Lower lobe of right lung (tissue), 2 donors: ENCODE measurements around the gene RPA3. TPM values are rescaled to one million over a fixed set of nuclear protein-coding genes. Genes with fewer than 3 reads are reported as not detected.

Experiments
- ATAC-seq, 2 donors: fragments of 200-7000 bp; cut with Tn5 transposase; one replicate each; pipeline ENCODE4 v1.9.1; 2020 to 2022; ENCODE audit warnings: mild to moderate bottlenecking in 2 of 2, moderate library complexity in 2 of 2
- DNase-seq: peaks from one replicate; pipeline ENCODE4 v3.0.0-alpha.2; 2020
- H3K27ac ChIP-seq: fragments of 200-600 bp; one replicate; pipeline ENCODE4 v1.8.0; 2022
- H3K27me3 ChIP-seq: fragments of 200-600 bp; one replicate; pipeline ENCODE4 v1.8.0; 2022; ENCODE audit warnings: low read depth
- H3K36me3 ChIP-seq: fragments of 200-600 bp; one replicate; pipeline ENCODE4 v1.8.0; 2022; ENCODE audit warnings: mild to moderate bottlenecking
- H3K4me1 ChIP-seq: fragments of 200-600 bp; one replicate; pipeline ENCODE4 v1.8.0; 2022
- H3K4me3 ChIP-seq: fragments of 200-600 bp; one replicate; pipeline ENCODE4 v1.8.0; 2022; ENCODE audit warnings: mild to moderate bottlenecking
- H3K9me3 ChIP-seq: fragments of 200-600 bp; one replicate; pipeline ENCODE4 v1.8.0; 2022
- intact Hi-C: fragments of 100-400 bp; cut with DNase I; formaldehyde crosslinking; loops from one replicate; pipeline ENCODE4 v1.11.0; 2022
- total RNA-seq: library from RNA; stranded (reverse); fragmentation: NEBNext Ultra II Directional; extraction: Animal tissue kit (Norgen Biotek cat#: 25700); gene quantifications from one replicate; pipeline ENCODE4 v1.2.1, GENCODE V29; 2021
- TF ChIP-seq, protein P1 (sequence below): fragments of 200-600 bp; IDR thresholded peaks from one replicate; pipeline ENCODE4 v1.8.0; 2022; ENCODE audit warnings: antibody characterized with exemption, mild to moderate bottlenecking
- donor health status: DM: no; HTN: yes; CAD: no; lungs with severe emphysema.

Gene RPA3
- total RNA-seq, 1 donor from 2014 or later: 27.4 TPM

DNA sequence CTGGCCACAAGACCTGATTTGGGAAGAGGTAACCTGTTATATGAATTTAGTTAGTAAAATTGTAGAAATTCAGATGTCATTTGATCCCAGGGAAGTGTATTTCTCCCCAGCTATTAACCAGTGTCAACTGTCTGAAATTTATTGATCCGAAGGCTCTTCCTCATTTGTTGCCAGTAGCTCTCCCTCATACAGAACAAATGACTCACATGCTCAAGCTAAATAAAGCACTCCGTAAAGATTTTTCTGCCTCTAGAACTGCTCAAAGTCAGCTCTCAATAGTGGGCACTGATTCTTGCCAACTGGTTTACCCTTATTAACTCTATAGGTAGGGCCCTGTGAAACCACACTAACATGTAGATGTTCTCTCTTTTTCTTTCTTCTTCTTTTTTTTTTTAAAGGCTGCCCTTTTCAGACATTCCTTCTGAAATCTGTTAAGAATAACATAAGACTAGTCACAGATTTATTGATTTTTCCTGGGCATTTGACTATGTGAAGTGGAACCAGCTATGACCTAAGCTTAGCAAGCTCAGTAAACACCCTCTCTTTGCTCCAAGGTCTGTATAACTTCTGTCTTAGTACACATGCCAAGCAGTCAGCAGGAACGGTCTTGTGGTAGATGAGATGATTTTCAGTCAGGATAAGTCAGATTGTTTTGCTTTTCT is 21.8 kb downstream of the RPA3 start:
- DNase-seq (no peak), ATAC-seq (peak in 1 of 2 donors; percentile 68)
- no peaks in the 10 kb centered on the region for H3K9me3 ChIP-seq
- H3K27me3 ChIP-seq: no peaks in the 10 kb centered on the region
- peaks cover 21% of the 10 kb centered on the region for H3K4me1 ChIP-seq
- no peak overlapping the region for H3K4me3 ChIP-seq
- H3K36me3 ChIP-seq: no peaks in the 10 kb centered on the region
- intact Hi-C loops: no loop called here
- no peak overlapping the region for H3K27ac ChIP-seq
- TF ChIP-seq, protein P1, sequence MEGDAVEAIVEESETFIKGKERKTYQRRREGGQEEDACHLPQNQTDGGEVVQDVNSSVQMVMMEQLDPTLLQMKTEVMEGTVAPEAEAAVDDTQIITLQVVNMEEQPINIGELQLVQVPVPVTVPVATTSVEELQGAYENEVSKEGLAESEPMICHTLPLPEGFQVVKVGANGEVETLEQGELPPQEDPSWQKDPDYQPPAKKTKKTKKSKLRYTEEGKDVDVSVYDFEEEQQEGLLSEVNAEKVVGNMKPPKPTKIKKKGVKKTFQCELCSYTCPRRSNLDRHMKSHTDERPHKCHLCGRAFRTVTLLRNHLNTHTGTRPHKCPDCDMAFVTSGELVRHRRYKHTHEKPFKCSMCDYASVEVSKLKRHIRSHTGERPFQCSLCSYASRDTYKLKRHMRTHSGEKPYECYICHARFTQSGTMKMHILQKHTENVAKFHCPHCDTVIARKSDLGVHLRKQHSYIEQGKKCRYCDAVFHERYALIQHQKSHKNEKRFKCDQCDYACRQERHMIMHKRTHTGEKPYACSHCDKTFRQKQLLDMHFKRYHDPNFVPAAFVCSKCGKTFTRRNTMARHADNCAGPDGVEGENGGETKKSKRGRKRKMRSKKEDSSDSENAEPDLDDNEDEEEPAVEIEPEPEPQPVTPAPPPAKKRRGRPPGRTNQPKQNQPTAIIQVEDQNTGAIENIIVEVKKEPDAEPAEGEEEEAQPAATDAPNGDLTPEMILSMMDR: no peak

DNA sequence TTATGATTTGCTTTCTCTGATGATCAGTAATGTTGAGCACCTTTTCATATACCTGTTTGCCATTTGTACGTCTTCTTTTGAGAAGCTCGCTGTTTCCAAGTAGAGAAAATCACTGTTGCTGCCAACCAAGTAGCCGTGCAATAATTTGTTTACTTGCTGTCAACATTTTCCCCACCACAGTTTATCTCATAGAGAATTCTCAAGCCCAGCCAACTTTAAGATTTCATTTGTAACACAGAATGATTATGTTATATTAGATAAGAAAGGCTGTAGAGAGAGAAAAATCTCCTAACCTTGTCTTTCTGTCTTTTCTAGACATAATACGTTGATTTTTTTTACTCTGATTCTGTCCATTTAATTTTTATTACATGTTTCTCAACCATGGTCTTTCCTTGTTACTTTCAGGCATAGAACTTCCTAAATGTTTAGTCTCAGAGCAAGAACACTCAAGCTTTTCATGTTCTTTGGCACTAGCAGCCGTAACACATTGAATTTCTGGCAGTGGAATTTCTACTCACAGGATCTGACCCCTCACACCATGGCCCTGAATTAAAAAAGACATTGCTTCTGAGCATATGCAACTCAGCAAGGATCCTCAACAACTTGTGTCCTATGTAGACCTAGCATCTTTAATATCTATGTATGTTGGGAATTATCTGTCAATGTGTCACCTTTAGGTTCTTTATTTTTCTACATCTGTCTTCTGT is 23.1 kb downstream of the RPA3 start:
- TF ChIP-seq, protein P1: no peak
- no peak overlapping the region for H3K4me3 ChIP-seq
- peaks cover 21% of the 10 kb centered on the region for H3K4me1 ChIP-seq
- intact Hi-C loops: no loop called here
- ATAC-seq (no peak), DNase-seq (no peak)
- H3K9me3 ChIP-seq: no peaks in the 10 kb centered on the region
- no peaks in the 10 kb centered on the region for H3K27me3 ChIP-seq
- H3K36me3 ChIP-seq: no peaks in the 10 kb centered on the region
- H3K27ac ChIP-seq: no peak overlapping the region

DNA sequence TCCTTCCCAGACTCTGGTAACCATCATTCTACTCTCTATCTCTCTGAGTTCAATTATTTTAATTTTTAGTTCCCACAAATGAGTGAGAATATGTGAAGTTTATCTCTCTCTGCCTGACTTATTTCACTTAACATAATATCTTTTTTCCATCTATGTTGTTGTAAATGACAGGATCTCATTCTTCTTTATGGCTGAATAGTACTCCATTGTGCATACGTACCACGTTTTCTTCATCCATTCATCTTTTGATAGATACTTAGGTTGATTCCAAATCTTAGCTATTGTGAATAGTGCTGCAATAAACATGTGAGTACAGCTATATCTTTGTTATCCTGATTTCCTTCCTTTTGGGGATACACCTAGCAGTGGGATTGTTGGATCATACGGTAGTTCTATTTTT is 23.9 kb downstream of the RPA3 start:
- intact Hi-C loops: no loop called here
- TF ChIP-seq, protein P1: no peak
- H3K27ac ChIP-seq: no peak overlapping the region
- H3K4me3 ChIP-seq: no peak overlapping the region
- ATAC-seq (no peak), DNase-seq (no peak)
- no peaks in the 10 kb centered on the region for H3K9me3 ChIP-seq
- H3K27me3 ChIP-seq: no peaks in the 10 kb centered on the region
- H3K4me1 ChIP-seq: peaks cover 17% of the 10 kb centered on the region
- no peaks in the 10 kb centered on the region for H3K36me3 ChIP-seq

DNA sequence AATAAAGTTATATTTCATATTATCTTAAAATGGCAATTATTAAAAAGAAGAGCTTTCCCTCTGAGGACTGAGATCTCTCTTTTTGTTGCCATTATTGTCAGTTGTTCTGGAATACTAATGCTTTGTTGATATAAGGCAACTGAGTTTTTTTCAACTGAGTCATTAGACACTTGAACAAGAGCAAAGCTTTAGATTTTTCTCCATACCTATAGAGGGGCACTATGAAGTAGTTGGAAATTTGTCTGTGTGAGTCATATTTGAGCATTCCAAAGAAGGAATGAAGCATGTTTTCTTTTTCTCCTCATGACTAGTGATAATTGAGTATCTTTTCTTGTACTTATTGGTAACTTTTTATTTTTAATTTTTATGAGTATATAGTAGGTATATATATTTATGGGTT is 24.5 kb downstream of the RPA3 start:
- Histone ChIP-seq H3K36me3 (no peaks in the 10 kb centered on the region), H3K4me1 (peaks cover 11% of the 10 kb centered on the region), H3K9me3 (no peaks in the 10 kb centered on the region), H3K4me3 (no peak overlapping the region), H3K27me3 (no peaks in the 10 kb centered on the region), H3K27ac (no peak overlapping the region)
- DNase-seq (no peak), ATAC-seq (no peak)
- TF ChIP-seq, protein P1: no peak
- intact Hi-C loops: no loop called here

DNA sequence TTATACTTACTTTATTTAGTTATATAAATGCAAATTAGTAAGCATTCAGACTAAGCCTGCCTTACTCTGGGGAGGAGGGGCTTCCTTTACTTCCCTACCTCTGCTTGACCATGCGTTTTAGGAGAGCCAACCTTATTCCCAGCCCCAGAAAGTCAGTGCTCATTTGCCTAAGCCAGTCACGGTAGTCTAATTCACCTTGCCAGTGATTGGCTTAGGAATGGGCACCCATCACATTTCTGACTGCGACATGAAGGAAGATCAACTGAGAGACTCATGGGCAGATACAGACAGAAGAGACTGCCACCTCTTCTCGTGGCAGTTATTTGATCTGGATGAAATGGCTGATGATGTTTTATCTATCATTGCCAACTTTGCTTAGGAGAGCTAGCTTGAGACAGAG is 29.5 kb downstream of the RPA3 start:
- TF ChIP-seq, protein P1: no peak
- intact Hi-C loops: no loop called here
- Histone ChIP-seq H3K27ac (no peak overlapping the region), H3K27me3 (no peaks in the 10 kb centered on the region), H3K4me1 (peaks cover 17% of the 10 kb centered on the region), H3K36me3 (no peaks in the 10 kb centered on the region), H3K9me3 (no peaks in the 10 kb centered on the region), H3K4me3 (no peak overlapping the region)
- DNase-seq (no peak), ATAC-seq (no peak)
